Measurements from ENCODE around the gene QRICH2.
"Not testable (repeated sequence)": the region's sequence is repeated elsewhere in the genome, so short reads cannot be mapped to it uniquely, and the experiment has no call there.

Gene QRICH2

DNA sequence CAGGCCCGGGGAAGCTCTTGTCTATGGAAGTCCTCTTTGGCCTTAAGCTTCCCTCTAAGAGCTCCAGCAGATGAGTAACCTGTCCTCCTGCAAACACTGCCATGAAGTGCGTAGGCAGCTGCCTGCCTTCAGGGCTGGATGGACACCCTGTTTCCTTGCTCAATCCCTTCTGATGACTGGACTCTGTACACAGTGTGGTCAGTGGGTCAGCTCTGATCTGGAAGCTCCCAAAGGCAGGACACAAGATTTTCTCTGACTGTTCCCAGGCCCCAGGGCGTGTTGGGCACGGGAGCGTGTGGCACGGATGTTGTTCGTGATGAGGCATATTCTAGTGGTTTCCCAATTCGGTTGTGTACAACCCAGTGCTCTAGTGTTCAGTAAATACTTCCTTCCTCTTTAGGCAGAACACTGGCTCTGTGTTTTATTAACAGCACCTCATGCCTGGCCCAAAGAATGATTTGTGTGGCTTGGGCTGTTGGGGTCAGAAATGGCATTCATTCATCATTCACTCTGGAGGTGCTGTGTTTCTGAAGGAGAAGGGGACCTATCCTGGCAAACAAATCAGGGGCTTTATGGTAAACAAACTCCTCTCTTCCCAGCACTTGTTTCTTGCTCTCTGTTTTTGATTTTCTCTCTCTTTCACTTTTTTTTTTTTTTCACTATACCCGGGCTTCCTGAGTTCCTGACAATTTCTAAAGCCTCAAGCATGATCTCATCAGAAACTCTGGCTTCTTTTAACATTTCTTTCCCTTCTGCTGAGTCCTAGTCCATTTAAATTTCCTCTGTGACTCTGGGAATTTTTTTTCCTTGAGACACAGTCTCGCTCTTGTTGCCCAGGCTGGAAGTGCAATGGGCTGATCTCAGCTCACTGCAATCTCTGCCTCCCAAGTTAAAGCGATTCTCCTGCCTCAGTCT lies 55.8 kb downstream of the QRICH2 start:
- Histone ChIP-seq H3K9me3 (ENCODE audit: insufficient read depth, low read depth, low read length) (no peaks in the 10 kb centered on the region), H3K4me3 (ENCODE audit: low read length) (no peak overlapping the region), H3K27me3 (ENCODE audit: insufficient read depth, low read length) (no peaks in the 10 kb centered on the region), H3K9ac (ENCODE audit: low read depth, low read length) (no peak overlapping the region), H3K27ac (ENCODE audit: low read depth, low read length) (no peak overlapping the region), H3K36me3 (ENCODE audit: insufficient read depth, low read length) (no peaks in the 10 kb centered on the region), H3K4me1 (ENCODE audit: insufficient read depth, low read length) (no peaks in the 10 kb centered on the region)
- WGBS, result 90% methylated on average over 11 of the region's 11 CpGs

DNA sequence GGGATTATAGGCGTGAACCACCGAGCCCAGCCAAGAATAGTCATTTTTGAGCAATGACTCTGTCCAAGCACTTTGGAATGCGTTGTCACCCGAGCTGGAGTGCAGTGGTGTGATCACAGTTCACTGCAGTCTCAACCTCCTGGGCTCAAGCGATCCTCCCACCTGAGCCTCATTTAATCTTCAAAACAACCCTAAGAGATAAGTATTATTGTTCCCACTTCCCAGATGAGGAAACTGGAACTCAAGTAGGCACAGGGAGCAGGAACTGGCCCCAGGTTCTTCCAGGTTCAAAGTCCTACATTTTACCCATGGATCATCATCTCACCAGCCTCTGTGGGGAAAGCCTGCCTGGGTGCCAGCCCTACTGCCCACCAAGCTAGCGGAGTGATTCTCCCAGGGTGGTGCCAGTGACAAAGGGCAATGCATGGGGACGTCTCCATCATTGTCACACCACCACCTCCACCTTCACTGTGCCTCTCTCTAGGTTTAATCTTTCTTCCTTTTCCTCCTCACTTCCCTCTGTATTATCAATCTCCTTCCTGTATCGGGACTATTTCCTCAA lies 56.5 kb downstream of the QRICH2 start:
- Histone ChIP-seq H3K4me1 (ENCODE audit: insufficient read depth, low read length) (peaks cover 2% of the 10 kb centered on the region; the same call in 1 of the 2 replicates), H3K27ac (ENCODE audit: low read depth, low read length) (no peak overlapping the region), H3K27me3 (ENCODE audit: insufficient read depth, low read length) (no peaks in the 10 kb centered on the region), H3K36me3 (ENCODE audit: insufficient read depth, low read length) (no peaks in the 10 kb centered on the region), H3K9ac (ENCODE audit: low read depth, low read length) (no peak overlapping the region), H3K9me3 (ENCODE audit: insufficient read depth, low read depth, low read length) (no peaks in the 10 kb centered on the region), H3K4me3 (ENCODE audit: low read length) (no peak overlapping the region)
- 93% methylated on average over 8 of the region's 8 CpGs for WGBS

DNA sequence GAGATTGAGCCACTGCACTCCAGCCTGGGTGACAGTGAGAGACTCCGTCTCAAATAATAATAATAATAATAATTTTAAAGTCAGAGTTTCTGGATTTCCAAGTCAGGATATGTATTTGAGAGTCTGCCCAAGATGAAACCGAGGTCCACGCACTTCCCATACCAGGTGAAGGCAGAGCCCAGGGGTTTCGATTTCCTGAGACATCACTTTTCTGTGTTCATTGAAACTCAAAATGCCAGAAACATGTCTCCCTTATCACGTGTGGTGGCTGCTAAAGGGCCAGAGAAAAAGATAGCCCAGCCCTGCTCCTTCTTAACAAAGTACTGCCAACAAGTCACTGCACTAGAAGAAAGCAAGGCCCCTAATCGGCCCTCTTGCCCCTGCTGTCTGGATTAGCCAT lies 57.9 kb downstream of the QRICH2 start:
- WGBS, result 94% methylated on average over 5 of the region's 6 CpGs
- Histone ChIP-seq H3K27me3 (ENCODE audit: insufficient read depth, low read length) (no peaks in the 10 kb centered on the region), H3K9me3 (ENCODE audit: insufficient read depth, low read depth, low read length) (no peaks in the 10 kb centered on the region), H3K36me3 (ENCODE audit: insufficient read depth, low read length) (no peaks in the 10 kb centered on the region), H3K4me1 (ENCODE audit: insufficient read depth, low read length) (peaks cover 8% of the 10 kb centered on the region; the same call in 1 of the 2 replicates), H3K27ac (ENCODE audit: low read depth, low read length) (no peak overlapping the region), H3K4me3 (ENCODE audit: low read length) (no peak overlapping the region), H3K9ac (ENCODE audit: low read depth, low read length) (no peak overlapping the region)

DNA sequence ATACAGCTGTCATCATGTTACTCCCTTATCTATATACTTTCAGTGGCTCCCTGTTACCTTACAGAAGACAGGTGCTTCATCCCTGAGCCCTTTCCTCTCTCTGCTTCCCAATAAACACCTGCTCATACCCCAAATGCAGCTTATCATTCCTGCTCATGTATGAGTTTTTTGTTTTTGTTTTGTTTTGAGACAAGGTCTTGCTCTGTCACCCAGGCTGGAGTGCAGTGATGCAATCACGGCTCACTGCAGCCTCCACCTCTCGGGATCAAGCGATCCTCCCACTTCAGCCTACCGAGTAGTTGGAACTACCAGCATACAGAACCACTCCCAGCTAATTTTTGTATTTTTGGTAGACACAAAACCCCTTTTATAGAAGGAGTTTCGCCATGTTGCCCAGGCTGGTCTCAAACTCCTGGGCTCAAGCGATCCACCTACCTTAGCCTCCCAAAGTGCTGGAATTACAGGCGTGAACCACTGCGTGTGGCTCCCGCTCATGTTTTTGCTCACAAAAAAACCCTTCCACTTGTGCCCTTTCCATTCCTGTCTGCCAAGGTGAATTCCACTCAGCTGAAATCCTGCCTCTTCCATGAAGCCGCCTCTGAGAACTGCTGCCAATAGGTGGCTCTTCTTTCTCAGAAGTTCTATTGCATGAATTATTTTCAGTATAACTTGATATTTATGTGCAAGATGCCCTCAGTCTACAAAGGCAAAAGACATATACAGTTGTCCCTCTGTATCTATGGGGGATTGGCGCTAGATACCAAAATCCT lies 59.9 kb downstream of the QRICH2 start:
- H3K27ac ChIP-seq (ENCODE audit: low read depth, low read length), result no peak overlapping the region
- no peaks in the 10 kb centered on the region for H3K36me3 ChIP-seq (ENCODE audit: insufficient read depth, low read length)
- H3K4me3 ChIP-seq (ENCODE audit: low read length), result no peak overlapping the region
- no peak overlapping the region for H3K9ac ChIP-seq (ENCODE audit: low read depth, low read length)
- H3K4me1 ChIP-seq (ENCODE audit: insufficient read depth, low read length), result peaks cover 8% of the 10 kb centered on the region; the same call in 1 of the 2 replicates
- H3K9me3 ChIP-seq (ENCODE audit: insufficient read depth, low read depth, low read length), result no peaks in the 10 kb centered on the region
- peaks cover 1% of the 10 kb centered on the region for H3K27me3 ChIP-seq (ENCODE audit: insufficient read depth, low read length)
- 88% methylated on average over 11 of the region's 11 CpGs for WGBS

DNA sequence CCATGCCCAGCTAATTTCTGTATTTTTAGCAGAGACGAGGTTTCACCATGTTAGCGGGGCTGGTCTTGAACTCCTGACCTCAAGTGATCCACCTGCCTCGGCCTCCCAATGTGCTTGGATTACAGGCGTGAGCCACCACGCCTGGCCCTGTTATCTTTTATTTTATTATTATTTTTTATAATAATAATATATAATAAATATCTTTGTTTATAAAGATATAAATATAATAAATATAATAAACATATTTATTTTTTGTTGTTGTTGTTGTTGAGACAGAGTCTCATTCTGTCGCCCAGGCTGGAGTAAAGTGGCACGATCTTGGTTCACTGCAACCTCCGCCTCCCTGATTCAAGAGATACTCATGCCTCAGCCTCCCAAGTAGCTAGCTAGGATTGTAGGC lies 60.8 kb downstream of the QRICH2 start:
- H3K4me1 ChIP-seq (ENCODE audit: insufficient read depth, low read length), result peaks cover 8% of the 10 kb centered on the region; the same call in 1 of the 2 replicates
- no peak overlapping the region for H3K9ac ChIP-seq (ENCODE audit: low read depth, low read length)
- no peak overlapping the region for H3K4me3 ChIP-seq (ENCODE audit: low read length)
- no peak overlapping the region for H3K27ac ChIP-seq (ENCODE audit: low read depth, low read length)
- H3K36me3 ChIP-seq (ENCODE audit: insufficient read depth, low read length), result no peaks in the 10 kb centered on the region
- H3K9me3 ChIP-seq (ENCODE audit: insufficient read depth, low read depth, low read length), result no peaks in the 10 kb centered on the region
- WGBS, result 97% methylated on average over 7 of the region's 8 CpGs
- H3K27me3 ChIP-seq (ENCODE audit: insufficient read depth, low read length), result peaks cover 8% of the 10 kb centered on the region

DNA sequence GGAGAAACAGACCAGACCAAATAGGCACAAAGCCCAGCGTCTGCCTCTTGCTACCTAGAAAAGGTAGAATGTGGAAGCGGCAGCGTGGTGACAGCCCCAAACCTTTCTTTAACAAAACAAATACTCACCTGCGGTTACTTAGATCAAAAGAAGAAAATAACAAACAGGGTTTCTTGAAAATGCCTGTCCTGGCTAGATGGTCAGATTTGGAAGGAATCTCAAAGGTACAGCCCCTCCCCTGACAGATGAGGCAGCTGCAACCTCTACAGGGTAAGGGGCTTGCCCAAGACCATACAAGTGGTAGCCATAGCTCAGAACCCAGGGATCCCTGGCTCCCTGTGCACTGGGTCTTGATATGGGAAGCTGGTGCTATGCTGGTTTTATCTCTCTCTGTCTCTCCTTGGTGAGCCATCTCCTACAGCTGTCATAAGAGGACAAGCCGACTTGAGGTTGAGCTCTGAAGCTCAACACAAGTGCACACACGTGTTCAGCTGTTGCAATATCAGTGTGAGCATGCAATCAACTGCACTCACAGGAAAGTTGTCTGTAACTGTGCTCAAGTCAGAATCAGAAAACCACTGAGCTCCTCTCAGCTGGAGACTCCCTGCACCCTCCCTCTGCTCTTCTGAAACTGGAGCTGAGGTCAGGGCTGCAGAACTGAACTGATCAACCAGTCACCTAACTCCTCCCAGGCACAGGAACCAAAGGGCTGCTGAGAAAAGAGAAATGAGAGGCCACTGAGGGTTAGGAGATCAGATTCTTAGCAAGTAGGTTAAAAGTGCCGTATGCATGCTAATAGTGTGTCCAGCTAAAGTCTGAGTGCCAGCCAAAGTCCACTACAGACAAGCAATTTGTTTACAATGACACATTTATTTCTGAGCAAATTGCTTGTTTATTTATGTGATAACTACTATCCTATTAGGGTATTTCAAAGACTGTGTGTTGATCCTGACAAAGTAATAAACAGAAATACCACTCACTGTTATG lies 61.7 kb downstream of the QRICH2 start:
- Histone ChIP-seq H3K27me3 (ENCODE audit: insufficient read depth, low read length) (peaks cover 18% of the 10 kb centered on the region), H3K4me1 (ENCODE audit: insufficient read depth, low read length) (peaks cover 8% of the 10 kb centered on the region; the same call in 1 of the 2 replicates), H3K9ac (ENCODE audit: low read depth, low read length) (no peak overlapping the region), H3K27ac (ENCODE audit: low read depth, low read length) (no peak overlapping the region), H3K9me3 (ENCODE audit: insufficient read depth, low read depth, low read length) (no peaks in the 10 kb centered on the region), H3K4me3 (ENCODE audit: low read length) (no peak overlapping the region), H3K36me3 (ENCODE audit: insufficient read depth, low read length) (no peaks in the 10 kb centered on the region)
- WGBS, result 92% methylated on average over 7 of the region's 7 CpGs

DNA sequence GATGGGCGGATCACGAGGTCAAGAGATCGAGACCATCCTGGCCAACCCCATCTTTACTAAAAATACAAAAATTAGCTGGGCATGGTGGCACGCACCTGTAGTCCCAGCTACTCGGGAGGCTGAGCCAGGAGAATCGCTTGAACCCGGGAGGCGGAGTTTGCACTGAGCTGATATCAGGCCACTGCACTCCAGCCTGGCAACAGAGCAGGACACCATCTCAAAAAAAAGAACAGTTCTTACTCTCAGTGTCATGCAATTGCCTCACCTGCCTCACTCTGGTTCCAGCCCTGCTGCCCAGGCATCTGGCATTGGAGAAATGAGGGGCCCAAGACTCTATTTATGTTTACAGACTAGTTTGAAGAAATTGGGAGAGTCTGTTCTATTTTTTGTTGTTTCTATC lies 63.4 kb downstream of the QRICH2 start:
- WGBS, result 93% methylated on average over 8 of the region's 8 CpGs
- not testable (repeated sequence) for H3K4me3 ChIP-seq (ENCODE audit: low read length); H3K4me1 ChIP-seq (ENCODE audit: insufficient read depth, low read length); H3K27ac ChIP-seq (ENCODE audit: low read depth, low read length); H3K9ac ChIP-seq (ENCODE audit: low read depth, low read length); H3K36me3 ChIP-seq (ENCODE audit: insufficient read depth, low read length); H3K9me3 ChIP-seq (ENCODE audit: insufficient read depth, low read depth, low read length)
- peaks cover 29% of the 10 kb centered on the region for H3K27me3 ChIP-seq (ENCODE audit: insufficient read depth, low read length)

DNA sequence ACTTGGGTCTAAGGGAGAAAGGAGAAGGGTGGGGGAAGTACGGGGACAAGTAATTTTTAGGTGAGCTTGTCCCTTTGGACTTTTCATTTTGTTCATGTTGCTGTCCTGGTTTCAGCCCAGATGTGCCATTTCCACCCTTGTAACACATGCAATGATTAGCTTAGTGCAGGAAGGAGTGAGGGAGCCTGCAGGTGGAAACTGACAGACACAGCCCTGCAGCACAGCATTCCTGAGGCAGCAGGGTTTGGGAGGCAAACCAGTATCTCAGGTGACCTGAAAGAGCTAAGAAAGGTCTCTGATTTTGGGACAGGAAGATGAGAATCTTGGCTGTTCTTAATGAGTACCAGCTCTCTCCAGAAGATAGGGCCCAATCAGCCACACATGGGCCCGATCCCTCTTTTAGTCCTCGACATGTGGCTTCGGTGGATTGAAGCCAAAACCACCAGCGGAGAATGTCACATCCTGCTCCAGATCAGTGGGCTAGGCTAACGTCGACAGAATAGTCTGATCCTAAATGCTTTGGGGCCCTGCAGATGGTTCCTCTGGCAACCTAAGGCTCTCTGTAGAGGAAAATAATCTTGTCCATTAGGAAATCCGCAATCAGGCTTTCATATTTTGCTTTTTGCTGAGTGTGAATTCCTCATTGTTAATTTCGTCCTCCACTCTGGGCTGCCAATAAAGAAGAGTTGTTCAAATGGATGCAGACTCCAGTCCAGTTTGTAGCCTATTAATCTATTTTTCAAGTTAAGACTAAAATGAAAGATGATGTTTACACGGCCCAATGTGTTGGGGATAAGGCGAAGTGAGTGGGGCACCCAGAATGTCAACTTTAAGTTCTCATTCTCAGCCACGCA lies 64.0 kb downstream of the QRICH2 start:
- Histone ChIP-seq H3K4me3 (ENCODE audit: low read length) (no peak overlapping the region), H3K27me3 (ENCODE audit: insufficient read depth, low read length) (peaks cover 36% of the 10 kb centered on the region), H3K27ac (ENCODE audit: low read depth, low read length) (no peak overlapping the region), H3K9ac (ENCODE audit: low read depth, low read length) (no peak overlapping the region), H3K9me3 (ENCODE audit: insufficient read depth, low read depth, low read length) (no peaks in the 10 kb centered on the region), H3K4me1 (ENCODE audit: insufficient read depth, low read length) (peaks cover 8% of the 10 kb centered on the region; the same call in 1 of the 2 replicates), H3K36me3 (ENCODE audit: insufficient read depth, low read length) (no peaks in the 10 kb centered on the region)
- 92% methylated on average over 12 of the region's 12 CpGs for WGBS

DNA sequence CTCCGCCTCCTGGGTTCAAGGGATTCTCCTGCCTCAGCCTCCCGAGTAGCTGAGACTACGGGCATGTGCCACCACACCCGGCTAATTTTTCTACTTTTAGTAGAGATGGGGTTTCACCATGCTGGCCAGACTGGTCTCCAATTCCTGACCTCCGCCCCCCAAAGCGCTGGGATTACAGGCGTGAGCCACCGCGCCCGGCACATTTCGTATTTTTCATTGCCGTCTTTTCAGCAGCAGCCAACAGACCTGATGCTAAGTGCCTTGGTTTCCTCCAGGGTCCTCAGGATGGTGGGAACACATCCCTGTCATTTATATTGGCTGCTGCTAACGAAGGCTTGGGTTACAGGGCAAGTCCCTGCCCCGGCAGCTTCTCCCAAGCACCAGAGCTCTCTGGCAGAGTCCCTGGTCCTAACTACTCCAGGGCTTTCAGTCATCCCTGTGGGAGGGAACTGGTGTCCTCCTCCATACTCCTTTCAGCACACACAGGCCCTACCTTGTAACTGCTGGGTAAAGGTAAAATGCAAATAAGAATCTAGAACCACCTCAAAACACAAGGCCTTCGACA lies 66.3 kb downstream of the QRICH2 start:
- peaks cover 55% of the 10 kb centered on the region for H3K27me3 ChIP-seq (ENCODE audit: insufficient read depth, low read length)
- H3K4me1 ChIP-seq (ENCODE audit: insufficient read depth, low read length), result peaks cover 8% of the 10 kb centered on the region; the same call in 1 of the 2 replicates
- no peak overlapping the region for H3K9ac ChIP-seq (ENCODE audit: low read depth, low read length)
- 94% methylated on average over 15 of the region's 15 CpGs for WGBS
- H3K9me3 ChIP-seq (ENCODE audit: insufficient read depth, low read depth, low read length), result no peaks in the 10 kb centered on the region
- H3K27ac ChIP-seq (ENCODE audit: low read depth, low read length), result no peak overlapping the region
- no peak overlapping the region for H3K4me3 ChIP-seq (ENCODE audit: low read length)
- H3K36me3 ChIP-seq (ENCODE audit: insufficient read depth, low read length), result no peaks in the 10 kb centered on the region
